LNCAP (cell line): ENCODE measurements around the gene SFXN1.

Experiments
- CTCF ChIP-seq: fragments of 450-650 bp; IDR thresholded peaks from 2 replicates; pipeline ENCODE4 v1.5.1; 2017; ENCODE audit warnings: mild to moderate bottlenecking

The SFXN1 gene

GRCh38 chr5:175573493-175574269 lies 95.3 kb downstream of the SFXN1 start:
- no peak for TF ChIP-seq CTCF

GRCh38 chr5:175575301-175575700 lies 96.9 kb downstream of the SFXN1 start:
- no peak for TF ChIP-seq CTCF

- TF ChIP-seq CTCF: no peak
Observed at GRCh38 chr5:175576096-175576495, 97.7 kb downstream of the SFXN1 start.

- no peak for TF ChIP-seq CTCF
Observed at GRCh38 chr5:175576591-175576990, 98.2 kb downstream of the SFXN1 start.
